OCI-LY7 (cell line): ENCODE measurements around the gene TM2D1.

ENCODE experiments used
- EZH2phosphoT487 ChIP-seq: fragments of 200-600 bp; sonication (generic); IDR thresholded peaks from 2 replicates; pipeline ENCODE4 v1.6.1; 2018; ENCODE audit warnings: low read depth, borderline replicate concordance, mild to moderate bottlenecking, mixed run types, antibody characterized with exemption, low read length, moderate library complexity, mixed read lengths
- TF ChIP-seq, protein P1 (sequence below): fragments of 200-600 bp; sonication (generic); conservative IDR thresholded peaks from 2 replicates; pipeline ENCODE4 v1.5.1; 2014; ENCODE audit warnings: mild to moderate bottlenecking, antibody characterized with exemption, low read length, moderate library complexity, mixed read lengths

DNA sequence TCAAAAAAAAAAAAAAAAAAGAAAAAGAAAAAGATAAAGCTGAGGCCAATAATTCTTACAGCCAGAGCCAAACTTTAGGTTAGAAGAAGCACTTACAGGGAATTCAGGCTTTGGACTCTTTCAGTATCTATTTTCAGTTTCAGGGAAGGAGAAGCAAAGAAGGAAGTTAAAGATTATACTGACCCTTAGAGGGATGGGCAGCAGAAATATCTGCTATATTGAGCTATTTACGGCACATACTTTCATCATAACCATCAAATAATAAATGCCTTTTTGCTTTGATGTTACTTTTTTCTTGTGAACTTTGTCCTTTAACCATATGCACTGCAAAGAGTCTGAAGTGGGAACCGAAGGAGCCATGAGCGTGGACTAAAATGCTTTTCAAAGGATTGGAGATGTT, 42.0 kb downstream of the TM2D1 start:
- TF ChIP-seq, protein P1, sequence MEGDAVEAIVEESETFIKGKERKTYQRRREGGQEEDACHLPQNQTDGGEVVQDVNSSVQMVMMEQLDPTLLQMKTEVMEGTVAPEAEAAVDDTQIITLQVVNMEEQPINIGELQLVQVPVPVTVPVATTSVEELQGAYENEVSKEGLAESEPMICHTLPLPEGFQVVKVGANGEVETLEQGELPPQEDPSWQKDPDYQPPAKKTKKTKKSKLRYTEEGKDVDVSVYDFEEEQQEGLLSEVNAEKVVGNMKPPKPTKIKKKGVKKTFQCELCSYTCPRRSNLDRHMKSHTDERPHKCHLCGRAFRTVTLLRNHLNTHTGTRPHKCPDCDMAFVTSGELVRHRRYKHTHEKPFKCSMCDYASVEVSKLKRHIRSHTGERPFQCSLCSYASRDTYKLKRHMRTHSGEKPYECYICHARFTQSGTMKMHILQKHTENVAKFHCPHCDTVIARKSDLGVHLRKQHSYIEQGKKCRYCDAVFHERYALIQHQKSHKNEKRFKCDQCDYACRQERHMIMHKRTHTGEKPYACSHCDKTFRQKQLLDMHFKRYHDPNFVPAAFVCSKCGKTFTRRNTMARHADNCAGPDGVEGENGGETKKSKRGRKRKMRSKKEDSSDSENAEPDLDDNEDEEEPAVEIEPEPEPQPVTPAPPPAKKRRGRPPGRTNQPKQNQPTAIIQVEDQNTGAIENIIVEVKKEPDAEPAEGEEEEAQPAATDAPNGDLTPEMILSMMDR = no peak
- TF ChIP-seq EZH2phosphoT487 = no peak
